ENCODE data around the gene DSCAML1.

DNA sequence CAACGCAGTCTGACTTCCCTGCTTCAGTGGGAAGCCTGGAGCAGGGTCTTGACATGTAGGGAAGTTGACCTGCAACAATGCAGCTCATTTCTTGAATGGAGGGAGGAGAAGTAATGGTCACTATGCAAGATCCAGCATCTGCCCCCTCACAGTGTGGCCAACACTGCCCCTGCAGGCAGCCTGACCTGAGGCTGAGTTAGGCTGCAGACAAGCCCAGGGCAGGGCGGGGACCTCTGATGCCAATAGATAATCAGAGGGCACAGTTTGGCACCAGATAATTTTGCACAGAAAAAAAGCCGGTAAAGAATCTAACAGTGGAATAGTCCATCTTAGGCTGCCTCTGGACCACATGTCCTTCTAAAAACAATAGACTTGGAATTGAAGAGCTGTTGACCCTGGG lies 182.3 kb downstream of the DSCAML1 start:
- TF ChIP-seq, protein P1, sequence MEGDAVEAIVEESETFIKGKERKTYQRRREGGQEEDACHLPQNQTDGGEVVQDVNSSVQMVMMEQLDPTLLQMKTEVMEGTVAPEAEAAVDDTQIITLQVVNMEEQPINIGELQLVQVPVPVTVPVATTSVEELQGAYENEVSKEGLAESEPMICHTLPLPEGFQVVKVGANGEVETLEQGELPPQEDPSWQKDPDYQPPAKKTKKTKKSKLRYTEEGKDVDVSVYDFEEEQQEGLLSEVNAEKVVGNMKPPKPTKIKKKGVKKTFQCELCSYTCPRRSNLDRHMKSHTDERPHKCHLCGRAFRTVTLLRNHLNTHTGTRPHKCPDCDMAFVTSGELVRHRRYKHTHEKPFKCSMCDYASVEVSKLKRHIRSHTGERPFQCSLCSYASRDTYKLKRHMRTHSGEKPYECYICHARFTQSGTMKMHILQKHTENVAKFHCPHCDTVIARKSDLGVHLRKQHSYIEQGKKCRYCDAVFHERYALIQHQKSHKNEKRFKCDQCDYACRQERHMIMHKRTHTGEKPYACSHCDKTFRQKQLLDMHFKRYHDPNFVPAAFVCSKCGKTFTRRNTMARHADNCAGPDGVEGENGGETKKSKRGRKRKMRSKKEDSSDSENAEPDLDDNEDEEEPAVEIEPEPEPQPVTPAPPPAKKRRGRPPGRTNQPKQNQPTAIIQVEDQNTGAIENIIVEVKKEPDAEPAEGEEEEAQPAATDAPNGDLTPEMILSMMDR (IDR thresholded peaks at IDR 0.05; ENCODE audit: control extremely low read depth in 1 of 3, insufficient read depth in 1 of 3, low read depth in 1 of 3, low read length in 3 of 3) = peak; percentile 51 to 80 (median 74)
- TF ChIP-seq POLR2A (IDR thresholded peaks at IDR 0.05; ENCODE audit: control extremely low read depth in 1 of 2, low read depth in 2 of 2, low read length in 2 of 2) (no peak), YY1 (IDR thresholded peaks at IDR 0.05; ENCODE audit: low read depth, low read length) (no peak), POLR2AphosphoS5 (IDR thresholded peaks at IDR 0.05; ENCODE audit: low read depth, low read length) (no peak), SIN3A (conservative IDR thresholded peaks at IDR 0.05 in 1 of 2, IDR thresholded peaks at IDR 0.05 in 1 of 2; ENCODE audit: low read depth in 1 of 2, low read length in 2 of 2) (no peak), RAD21 (IDR thresholded peaks at IDR 0.05 in 1 of 2, conservative IDR thresholded peaks at IDR 0.05 in 1 of 2; ENCODE audit: low read depth in 2 of 2, low read length in 2 of 2) (peak; percentile 49 to 71), SP2 (IDR thresholded peaks at IDR 0.05; ENCODE audit: low read length) (no peak), CBX5 (IDR thresholded peaks at IDR 0.05; ENCODE audit: low read depth, low read length) (no peak), GTF2F1 (IDR thresholded peaks at IDR 0.05; ENCODE audit: borderline replicate concordance, low read depth, low read length) (no peak), EZH2 (IDR thresholded peaks at IDR 0.05; ENCODE audit: low read depth, low read length, severe bottlenecking) (no peak)
- TF ChIP-seq, protein P2, sequence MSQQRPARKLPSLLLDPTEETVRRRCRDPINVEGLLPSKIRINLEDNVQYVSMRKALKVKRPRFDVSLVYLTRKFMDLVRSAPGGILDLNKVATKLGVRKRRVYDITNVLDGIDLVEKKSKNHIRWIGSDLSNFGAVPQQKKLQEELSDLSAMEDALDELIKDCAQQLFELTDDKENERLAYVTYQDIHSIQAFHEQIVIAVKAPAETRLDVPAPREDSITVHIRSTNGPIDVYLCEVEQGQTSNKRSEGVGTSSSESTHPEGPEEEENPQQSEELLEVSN (IDR thresholded peaks at IDR 0.05) = no peak
- TF ChIP-seq, protein P3, sequence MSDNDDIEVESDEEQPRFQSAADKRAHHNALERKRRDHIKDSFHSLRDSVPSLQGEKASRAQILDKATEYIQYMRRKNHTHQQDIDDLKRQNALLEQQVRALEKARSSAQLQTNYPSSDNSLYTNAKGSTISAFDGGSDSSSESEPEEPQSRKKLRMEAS (IDR thresholded peaks at IDR 0.05) = no peak

All from H1 (cell line).